ENCODE data around the gene RNF123. TPM values are rescaled to one million over a fixed set of nuclear protein-coding genes. Genes with fewer than 3 reads are reported as not detected.

The RNF123 gene
- polyA plus RNA-seq, 1 donor: 35.0 TPM

- no peak for DNase-seq
Measured at GRCh38 chr3:49702672-49703071, 13.3 kb downstream of the RNF123 start.

DNA sequence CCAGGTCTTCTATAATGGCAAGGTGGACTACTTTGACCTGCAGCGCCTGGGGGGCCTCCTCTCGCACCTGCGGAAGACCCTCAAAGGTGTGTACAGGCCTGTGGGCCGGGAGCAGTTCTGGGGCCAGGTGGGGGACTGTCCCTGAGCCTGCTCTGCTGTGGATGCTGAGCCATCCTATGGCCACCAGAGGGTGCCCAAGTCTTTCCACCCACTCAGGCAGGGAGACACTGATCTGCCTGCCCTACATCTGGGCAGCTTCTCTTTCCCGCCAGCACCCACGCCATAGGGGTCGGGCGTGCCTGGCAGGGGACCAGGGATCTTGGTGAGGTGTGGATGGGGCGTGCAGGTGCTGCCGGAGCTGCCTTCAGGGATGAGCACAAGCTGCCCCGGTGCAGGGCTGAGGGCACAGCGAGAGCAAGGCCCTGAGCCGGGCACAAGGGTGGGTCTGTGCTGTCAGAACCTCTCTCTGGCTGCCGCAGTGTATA, 14.1 kb downstream of the RNF123 start:
- DNase-seq: peak; percentile 50

- no peak for DNase-seq
Measured at GRCh38 chr3:49703956-49704355, 14.6 kb downstream of the RNF123 start.

DNA sequence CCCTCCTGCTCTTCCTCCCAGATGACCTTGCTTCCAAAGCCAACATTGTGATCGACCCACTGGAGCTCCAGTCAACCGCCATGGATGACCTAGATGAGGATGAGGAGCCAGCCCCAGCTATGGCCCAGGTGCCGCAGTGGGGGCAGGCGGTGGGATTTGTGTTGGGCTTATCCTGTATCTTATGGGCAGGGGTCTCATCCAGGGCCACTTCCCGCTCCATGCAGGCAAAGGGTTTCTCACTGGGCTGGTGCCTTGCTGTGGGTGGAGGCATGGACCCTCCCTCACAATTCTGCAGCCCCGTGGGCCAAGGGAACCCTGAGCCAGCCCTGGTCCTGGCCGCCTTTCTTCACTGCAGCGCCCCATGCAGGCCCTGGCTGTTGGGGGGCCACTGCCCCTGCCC, 15.3 kb downstream of the RNF123 start:
- no peak for DNase-seq

- no peak for DNase-seq
Measured at GRCh38 chr3:49705390-49705960, 16.1 kb downstream of the RNF123 start.

GRCh38 chr3:49706456-49707112, 17.2 kb downstream of the RNF123 start:
- DNase-seq: no peak

- no peak for DNase-seq
Measured at GRCh38 chr3:49707113-49707480, 17.7 kb downstream of the RNF123 start.

DNA sequence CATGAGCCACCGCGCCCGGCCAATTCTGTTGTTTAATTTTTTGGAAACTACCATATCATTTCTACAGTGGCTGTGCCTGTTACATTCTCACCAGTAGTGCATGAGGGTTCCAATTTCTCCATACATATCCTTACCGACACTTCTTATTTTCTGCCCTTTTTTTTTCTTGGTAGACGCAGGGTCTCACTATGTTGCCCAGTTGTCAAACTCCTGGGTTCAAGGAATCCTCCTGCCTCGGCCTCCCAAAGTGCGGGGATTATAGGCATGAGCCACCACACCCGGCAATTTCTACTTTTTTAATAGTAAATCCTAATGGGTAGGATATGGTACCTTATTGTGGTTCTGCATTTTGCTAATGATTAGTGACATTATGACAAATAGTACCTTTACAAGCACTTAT, 20.5 kb downstream of the RNF123 start:
- DNase-seq: no peak

DNA sequence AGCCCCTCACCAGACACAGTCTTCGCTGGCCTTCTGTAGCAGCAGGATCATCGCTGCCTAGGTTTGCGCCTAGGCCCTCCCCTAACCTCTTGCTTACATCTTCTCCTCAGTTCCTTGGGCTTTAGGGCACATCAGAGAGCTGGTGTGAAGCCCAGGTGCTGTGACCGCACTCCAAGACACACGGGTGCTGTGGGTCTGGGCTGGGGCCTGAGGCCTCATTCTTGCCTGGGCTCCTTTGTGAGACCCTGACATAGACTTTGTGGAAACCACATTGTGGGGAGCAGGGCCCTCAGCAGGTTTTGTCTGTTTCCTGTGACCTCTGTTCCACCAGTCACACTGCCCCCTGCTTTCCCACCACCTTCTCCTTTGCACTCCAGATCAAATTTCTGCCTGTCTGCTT, 22.1 kb downstream of the RNF123 start:
- DNase-seq: no peak

- no peak for DNase-seq
Measured at GRCh38 chr3:49712166-49712565, 22.8 kb downstream of the RNF123 start.

GRCh38 chr3:49712631-49713317, 23.4 kb downstream of the RNF123 start:
- no peak for DNase-seq

GRCh38 chr3:49713336-49714105, 24.2 kb downstream of the RNF123 start:
- DNase-seq: no peak

- DNase-seq: no peak
Measured at GRCh38 chr3:49714728-49715550, 25.6 kb downstream of the RNF123 start.

- DNase-seq: no peak
Measured at GRCh38 chr3:49715611-49716121, 26.3 kb downstream of the RNF123 start.

DNA sequence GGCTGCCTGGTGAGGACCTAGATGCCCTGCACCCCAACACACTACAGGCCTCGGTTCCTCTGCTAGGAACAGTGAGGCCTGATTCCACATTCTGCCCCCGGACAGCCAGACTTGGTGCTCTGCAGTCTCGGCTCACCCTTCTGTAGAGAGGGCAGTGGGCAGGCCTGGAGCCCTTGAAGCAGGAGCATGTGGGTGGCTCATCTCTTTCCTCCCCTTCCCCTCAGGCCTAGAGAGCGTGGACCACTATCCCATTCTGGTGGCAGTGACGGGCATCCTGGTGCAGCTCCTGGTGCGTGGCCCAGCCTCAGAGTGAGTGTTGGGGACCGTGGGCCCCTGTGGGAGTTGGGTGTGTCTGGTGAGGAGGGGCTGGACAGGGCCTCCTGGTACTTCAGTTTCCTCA, 26.8 kb downstream of the RNF123 start:
- DNase-seq: no peak

GRCh38 chr3:49716691-49717210, 27.4 kb downstream of the RNF123 start:
- no peak for DNase-seq

- DNase-seq: no peak
Measured at GRCh38 chr3:49717211-49717958, 28.0 kb downstream of the RNF123 start.

GRCh38 chr3:49717959-49718857, 28.9 kb downstream of the RNF123 start:
- DNase-seq: peak; percentile 6

GRCh38 chr3:49718858-49719213, 29.5 kb downstream of the RNF123 start:
- DNase-seq: peak; percentile 8
